HG02588 (cell line): ENCODE results near the gene PACRG.
A peak's percentile ranks its signal among the peaks of the same experiment; 100 is the strongest.

Experiments
- ATAC-seq: cut with Tn5 transposase; IDR thresholded peaks from one replicate; pipeline ENCODE4 v1.9.1; 2021; ENCODE audit warnings: mild to moderate bottlenecking, moderate library complexity; ENCODE audit not compliant: unreplicated experiment

The PACRG gene

GRCh38 chr6:163165155-163165910 lies 437.6 kb downstream of the PACRG start:
- no peak for ATAC-seq

- no peak for ATAC-seq
Measured at GRCh38 chr6:163165922-163166321, 438.1 kb downstream of the PACRG start.

GRCh38 chr6:163166507-163166906 lies 438.7 kb downstream of the PACRG start:
- ATAC-seq: no peak

GRCh38 chr6:163169521-163169920 lies 441.7 kb downstream of the PACRG start:
- no peak for ATAC-seq

GRCh38 chr6:163170294-163170883 lies 442.6 kb downstream of the PACRG start:
- ATAC-seq: peak; percentile 80

- no peak for ATAC-seq
Measured at GRCh38 chr6:163173741-163174140, 446.0 kb downstream of the PACRG start.

- ATAC-seq: no peak
Measured at GRCh38 chr6:163175301-163175700, 447.5 kb downstream of the PACRG start.

GRCh38 chr6:163176097-163176496 lies 448.3 kb downstream of the PACRG start:
- ATAC-seq: no peak

GRCh38 chr6:163177007-163177406 lies 449.2 kb downstream of the PACRG start:
- ATAC-seq: no peak

- ATAC-seq: no peak
Measured at GRCh38 chr6:163177892-163178420, 450.2 kb downstream of the PACRG start.

- ATAC-seq: no peak
Measured at GRCh38 chr6:163179061-163179460, 451.3 kb downstream of the PACRG start.

- no peak for ATAC-seq
Measured at GRCh38 chr6:163179721-163180120, 451.9 kb downstream of the PACRG start.

- no peak for ATAC-seq
Measured at GRCh38 chr6:163180874-163181541, 453.2 kb downstream of the PACRG start.

- ATAC-seq: no peak
Measured at GRCh38 chr6:163181666-163182180, 453.9 kb downstream of the PACRG start.

GRCh38 chr6:163182696-163183095 lies 454.9 kb downstream of the PACRG start:
- no peak for ATAC-seq

GRCh38 chr6:163183806-163184205 lies 456.0 kb downstream of the PACRG start:
- no peak for ATAC-seq

- no peak for ATAC-seq
Measured at GRCh38 chr6:163185744-163186143, 458.0 kb downstream of the PACRG start.

GRCh38 chr6:163186527-163186926 lies 458.8 kb downstream of the PACRG start:
- ATAC-seq: no peak

GRCh38 chr6:163187201-163187600 lies 459.4 kb downstream of the PACRG start:
- no peak for ATAC-seq

- ATAC-seq: no peak
Measured at GRCh38 chr6:163187606-163188005, 459.8 kb downstream of the PACRG start.

- no peak for ATAC-seq
Measured at GRCh38 chr6:163188746-163189145, 461.0 kb downstream of the PACRG start.

GRCh38 chr6:163189609-163190008 lies 461.8 kb downstream of the PACRG start:
- ATAC-seq: no peak
